Spinal cord (tissue), 10 donors: Measurements from ENCODE around the gene FBF1. TPM values are rescaled to one million over a fixed set of nuclear protein-coding genes. Genes with fewer than 3 reads are reported as not detected.

Experiments
- DNase-seq, 6 donors: peaks; one replicate each; pipeline versions ENCODE4 v3.0.0 to v3.0.0-alpha.2; 2013 to 2015; ENCODE audit warnings: low spot score in 6 of 6, low read depth in 4 of 6
- H3K27ac ChIP-seq: one replicate; pipeline ENCODE4 v1.5.1; 2013; ENCODE audit warnings: low read depth, low read length, control low read depth
- H3K27me3 ChIP-seq: one replicate; pipeline ENCODE4 v1.6.1; 2013; ENCODE audit warnings: low read length; ENCODE audit not compliant: control insufficient read depth, insufficient read depth
- H3K36me3 ChIP-seq: one replicate; pipeline ENCODE4 v1.6.1; 2013; ENCODE audit warnings: low read length; ENCODE audit not compliant: control insufficient read depth, insufficient read depth
- H3K4me1 ChIP-seq: one replicate; pipeline ENCODE4 v1.6.1; 2013; ENCODE audit warnings: low read length; ENCODE audit not compliant: control insufficient read depth, insufficient read depth
- H3K4me3 ChIP-seq: one replicate; pipeline ENCODE4 v1.5.1; 2013; ENCODE audit warnings: low read depth, low read length, control low read depth
- H3K9me3 ChIP-seq: one replicate; pipeline ENCODE4 v1.6.1; 2013; ENCODE audit warnings: low read length; ENCODE audit not compliant: control insufficient read depth, insufficient read depth
- WGBS: methylation state at CpG from one replicate; pipeline ENCODE4 v1.1.5; 2013; ENCODE audit warnings: missing lambda C conversion rate; ENCODE audit not compliant: insufficient coverage; 5-methylcytosine and 5-hydroxymethylcytosine counted together
- long read RNA-seq, 4 donors: transcript quantifications; one replicate each; lab custom pipeline, GENCODE V29; 2026
- polyA plus RNA-seq, 2 donors: library from polyadenylated mRNA; unstranded; fragments of 120-200 nt; gene quantifications; one replicate each; pipeline ENCODE4 v1.2.1, GENCODE V29; 2013; ENCODE audit not compliant: insufficient read length in 2 of 2
- total RNA-seq, 2 donors: library from RNA; depleted of rRNA in 1 of 2; stranded (reverse); fragments of 120-200 nt in 1 of 2; fragments of >200 nt in 1 of 2; gene quantifications; one replicate each; pipeline versions ENCODE4 v1.2.3 to v1.2.4, GENCODE V29; 2013 to 2014
- donor health status: healthy.

The FBF1 gene, protein sequence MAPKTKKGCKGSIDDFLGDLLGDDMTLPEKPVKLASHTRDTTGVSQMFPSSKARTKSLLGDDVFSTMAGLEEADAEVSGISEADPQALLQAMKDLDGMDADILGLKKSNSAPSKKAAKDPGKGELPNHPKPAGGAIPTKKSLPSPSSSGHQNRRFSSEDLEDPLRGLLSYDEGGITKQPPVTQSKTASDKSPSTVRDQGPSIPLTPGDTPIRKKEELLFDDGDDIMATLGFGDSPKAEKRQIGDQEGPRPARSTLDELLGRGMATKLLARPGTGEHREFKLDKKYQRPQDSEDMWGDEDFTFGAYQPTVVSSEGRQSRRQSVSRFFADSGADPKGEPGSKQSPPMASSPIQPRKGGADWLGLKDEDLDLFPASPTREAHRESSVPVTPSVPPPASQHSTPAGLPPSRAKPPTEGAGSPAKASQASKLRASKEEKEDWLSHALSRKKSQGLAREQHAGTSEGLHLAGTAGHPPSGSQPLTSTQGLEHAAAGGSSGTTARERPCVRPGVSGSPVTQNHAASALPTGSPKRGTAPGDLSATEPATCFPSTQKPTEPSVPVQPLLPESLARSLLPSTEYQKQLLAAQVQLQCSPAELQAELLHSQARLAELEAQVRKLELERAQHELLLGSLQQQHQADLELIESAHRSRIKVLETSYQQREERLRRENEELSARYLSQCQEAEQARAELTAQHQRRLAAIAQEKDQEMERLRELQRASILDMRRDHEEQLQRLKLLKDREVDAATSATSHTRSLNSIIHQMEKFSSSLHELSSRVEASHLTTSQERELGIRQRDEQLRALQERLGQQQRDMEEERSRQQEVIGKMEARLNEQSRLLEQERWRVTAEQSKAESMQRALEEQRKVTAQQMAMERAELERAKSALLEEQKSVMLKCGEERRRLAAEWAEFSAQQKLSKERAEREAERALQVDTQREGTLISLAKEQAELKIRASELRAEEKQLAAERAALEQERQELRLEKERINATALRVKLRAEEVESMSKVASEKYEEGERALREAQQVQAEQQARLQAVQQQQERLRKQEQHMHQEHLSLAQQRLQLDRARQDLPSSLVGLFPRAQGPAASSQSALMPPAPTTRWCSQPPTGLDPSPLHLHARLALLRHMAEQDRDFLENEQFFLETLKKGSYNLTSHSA
- total RNA-seq (10 to 100 TPM; 10.1 to 23.9 TPM), polyA plus RNA-seq (10 to 100 TPM; 12.8 to 24.1 TPM)
- long read RNA-seq, donor 1, partial matches to known transcripts, result 0 of 1 reads
- long read RNA-seq, donor 1, other reads (novel, unspliced or antisense), result 0 of 1 reads
- long read RNA-seq, donor 2, result 0 reads
- long read RNA-seq, donor 3, result 0 reads
- long read RNA-seq, donor 4, result 0 reads

DNA sequence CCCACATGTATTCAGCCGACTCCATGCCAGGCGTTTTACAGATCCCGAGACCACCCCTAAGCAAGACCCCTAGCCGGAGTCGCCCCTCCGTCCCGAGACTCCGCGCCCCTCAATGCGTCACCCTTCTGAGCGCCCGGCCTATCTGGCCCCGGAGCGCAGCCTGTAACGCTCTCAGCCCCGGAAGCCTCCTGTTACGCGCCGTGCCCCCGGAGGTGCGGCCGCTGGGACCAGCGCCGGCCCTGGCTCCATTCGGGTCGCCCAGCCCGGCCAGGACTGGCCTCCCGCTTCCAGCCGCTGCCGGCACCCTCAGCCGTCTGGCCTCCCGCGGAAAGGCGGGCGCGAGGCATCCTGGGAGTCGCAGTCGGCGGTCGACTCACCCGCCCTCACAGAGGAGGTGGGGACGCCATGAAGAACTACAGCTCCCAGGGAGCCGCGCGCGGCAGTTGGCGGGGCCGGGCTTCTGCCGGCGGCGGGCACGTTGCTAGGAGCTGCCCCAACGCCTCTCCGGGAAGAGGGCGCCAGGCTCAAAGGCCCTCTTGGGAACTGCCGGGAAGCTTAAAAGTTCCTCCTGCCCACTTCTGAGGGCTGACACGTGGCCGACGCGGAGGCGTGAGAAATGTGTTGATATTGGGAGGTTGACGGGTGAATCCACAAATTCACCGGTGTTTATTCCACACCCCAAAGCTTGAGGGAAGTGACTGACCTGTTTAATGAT lies at the start of gene FBF1:
TSS of gene FBF1 (minus strand) at position 316 of the 715 bp plus-strand sequence. CDS start 2,893 bp downstream, outside the sequence.
- no peak within 1 kb of the TSS for H3K27ac ChIP-seq
- H3K9me3 ChIP-seq, result no peaks in the 10 kb centered on the region
- H3K4me1 ChIP-seq, result peaks cover 11% of the 10 kb centered on the region
- under 1% methylated on average over 56 of the region's 63 CpGs for WGBS
- peak within 1 kb of the TSS; percentile 72 for H3K4me3 ChIP-seq
- peaks cover 3% of the 10 kb centered on the region for H3K36me3 ChIP-seq
- peak; percentile 72 to 97 (median 88) for DNase-seq
- H3K27me3 ChIP-seq, result no peaks in the 10 kb centered on the region

DNA sequence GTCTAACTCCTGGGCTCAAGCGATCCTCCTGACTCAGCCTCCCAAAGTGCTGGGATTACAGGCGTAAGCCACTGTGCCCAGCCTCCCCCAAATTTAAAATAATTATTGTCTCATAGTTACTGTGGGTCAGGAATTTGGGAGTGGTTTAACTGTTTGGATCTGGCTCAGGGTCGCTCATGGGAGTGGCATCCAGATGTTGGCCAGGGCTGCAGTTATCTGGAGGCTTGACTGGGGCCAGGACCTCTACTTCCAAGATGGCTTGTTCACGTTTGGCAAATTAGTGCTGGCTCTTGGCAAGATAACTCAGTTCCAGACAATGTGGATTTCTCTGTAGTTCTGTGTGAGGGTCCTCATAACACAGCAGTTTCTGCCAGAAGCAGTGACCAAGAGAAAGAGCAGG lies 46.2 kb upstream of the FBF1 start:
- Histone ChIP-seq H3K4me3 (no peak overlapping the region), H3K36me3 (peaks cover 14% of the 10 kb centered on the region), H3K4me1 (peaks cover 3% of the 10 kb centered on the region), H3K9me3 (no peaks in the 10 kb centered on the region), H3K27me3 (no peaks in the 10 kb centered on the region), H3K27ac (no peak overlapping the region)
- 79% methylated on average over 2 of the region's 4 CpGs for WGBS
- DNase-seq, result no peak

DNA sequence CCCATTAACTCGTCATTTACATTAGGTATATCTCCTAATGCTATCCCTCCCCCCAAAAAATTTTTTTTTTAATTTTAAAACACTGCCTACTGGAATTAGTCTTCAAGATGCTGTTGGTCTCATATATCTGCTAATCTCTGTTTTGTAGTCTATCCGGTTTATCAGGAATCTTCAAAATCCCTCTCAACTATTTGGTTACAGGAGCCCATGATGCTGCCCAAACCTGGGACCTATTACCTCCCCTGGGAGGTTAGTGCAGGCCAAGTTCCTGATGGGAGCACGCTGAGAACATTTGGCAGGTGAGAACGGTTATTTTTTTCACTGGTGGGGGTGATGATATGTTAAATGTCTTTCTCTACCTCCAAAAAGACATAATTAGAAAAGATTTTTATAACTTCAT lies 45.1 kb upstream of the FBF1 start:
- DNase-seq, result no peak
- no CpG with 5 or more reads among the region's 4 CpGs for WGBS
- Histone ChIP-seq H3K4me1 (peaks cover 3% of the 10 kb centered on the region), H3K27ac (no peak overlapping the region), H3K9me3 (no peaks in the 10 kb centered on the region), H3K36me3 (peaks cover 6% of the 10 kb centered on the region), H3K27me3 (no peaks in the 10 kb centered on the region), H3K4me3 (no peak overlapping the region)

DNA sequence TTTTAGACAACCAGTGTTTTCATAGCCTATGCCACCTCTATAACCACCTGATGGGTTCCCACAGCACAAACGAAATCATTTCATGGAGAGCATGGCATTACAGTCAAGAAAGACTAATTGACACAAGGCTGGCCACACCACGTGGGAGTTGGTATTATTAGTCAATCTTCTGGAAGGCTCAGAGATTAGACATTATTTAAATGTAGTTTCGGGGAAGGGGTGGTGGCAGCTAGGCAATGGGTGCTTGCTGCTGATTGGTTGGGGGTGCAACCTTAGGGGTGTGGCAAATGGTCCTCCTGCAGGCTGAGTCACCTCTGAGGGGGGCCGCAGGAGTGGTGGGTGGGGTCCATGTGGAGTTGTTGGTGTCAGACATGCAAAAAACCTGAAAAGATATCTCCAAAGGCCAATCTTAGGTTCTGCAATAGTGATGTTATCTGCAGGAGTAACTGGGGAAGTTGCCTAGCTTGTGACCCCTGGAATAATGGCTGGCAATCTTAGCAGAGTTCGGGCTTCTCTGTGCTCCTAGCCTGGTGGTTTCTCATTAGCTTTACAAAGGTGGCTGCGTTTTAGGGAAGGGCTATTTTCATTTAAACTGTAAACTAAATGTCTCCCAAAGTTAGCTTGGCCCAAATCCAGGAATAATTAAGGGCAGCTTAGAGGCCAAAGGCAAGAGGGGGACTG lies 42.8 kb upstream of the FBF1 start:
- 28% methylated on average over 5 of the region's 6 CpGs for WGBS
- Histone ChIP-seq H3K36me3 (peaks cover 2% of the 10 kb centered on the region), H3K4me3 (no peak overlapping the region), H3K4me1 (peaks cover 14% of the 10 kb centered on the region), H3K9me3 (no peaks in the 10 kb centered on the region), H3K27ac (no peak overlapping the region), H3K27me3 (no peaks in the 10 kb centered on the region)
- DNase-seq, result peak in 2 of 6 donors; percentile 10 to 22

DNA sequence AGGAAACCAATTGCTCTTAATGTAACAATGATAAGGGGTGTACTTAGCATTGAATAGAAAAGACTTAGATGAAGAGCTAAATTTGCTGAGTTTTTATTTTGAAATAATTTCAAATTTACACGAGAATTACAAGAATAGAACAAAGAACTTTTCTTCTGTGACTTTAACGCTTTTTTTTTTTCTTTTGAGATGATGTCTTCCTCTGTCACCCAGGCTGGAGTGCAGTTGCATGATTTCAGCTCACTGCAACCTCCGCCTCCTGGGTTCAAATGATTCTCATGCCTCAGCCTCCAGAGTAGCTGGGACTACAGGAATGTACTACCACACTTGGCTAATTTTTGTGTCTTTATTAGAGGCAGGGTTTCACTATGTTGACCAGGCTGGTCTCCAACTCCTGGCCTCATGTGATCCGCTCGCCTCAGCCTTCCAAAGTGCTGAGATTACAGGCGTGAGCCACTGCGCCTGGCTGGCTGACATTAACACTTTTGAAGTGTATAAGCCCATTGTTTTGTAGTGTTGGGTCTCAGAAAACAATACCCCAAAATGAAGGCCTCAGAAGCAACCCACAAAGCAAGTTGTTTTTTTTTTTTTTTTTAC lies 40.3 kb upstream of the FBF1 start:
- Histone ChIP-seq H3K4me1 (peaks cover 27% of the 10 kb centered on the region), H3K4me3 (no peak overlapping the region), H3K27ac (no peak overlapping the region)

DNA sequence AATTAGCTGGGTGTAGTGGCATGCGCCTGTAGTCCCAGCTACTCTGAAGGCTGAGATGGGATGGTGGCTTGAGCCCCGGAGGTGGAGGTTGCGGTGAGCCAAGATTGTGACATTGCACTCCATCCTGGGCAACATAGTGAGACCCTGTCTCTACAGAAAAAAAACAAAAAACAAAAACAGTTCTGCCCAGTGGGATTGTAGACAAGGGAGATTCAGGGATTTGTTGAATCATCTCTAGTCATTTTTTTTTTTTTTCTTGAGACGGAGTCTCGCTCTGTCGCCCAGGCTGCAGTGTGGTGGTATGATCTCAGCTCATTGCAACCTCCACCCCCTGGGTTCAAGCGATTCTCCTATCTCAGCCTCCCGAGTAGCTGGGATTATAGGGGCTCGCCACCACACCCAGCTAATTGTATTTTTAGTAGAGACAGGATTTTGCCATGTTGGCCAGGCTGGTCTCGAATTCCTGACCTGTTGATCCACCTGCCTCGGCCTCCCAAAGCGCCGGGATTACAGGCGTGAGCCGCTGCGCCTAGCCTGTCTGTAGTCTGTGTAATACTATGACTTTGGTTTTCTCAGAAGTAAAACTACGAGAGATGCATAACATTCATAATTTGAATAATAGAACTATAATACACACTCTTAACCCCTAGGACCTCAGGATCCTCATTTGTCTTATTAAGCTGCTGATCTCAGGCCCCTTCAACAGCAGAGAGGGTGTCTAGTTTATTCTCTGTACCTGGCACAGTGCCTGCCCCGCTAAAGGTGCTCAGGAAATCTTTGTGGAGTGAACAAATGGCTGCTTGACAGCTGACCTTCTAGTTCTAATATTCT lies 39.6 kb upstream of the FBF1 start:
- peaks cover 27% of the 10 kb centered on the region for H3K4me1 ChIP-seq
- peaks cover 4% of the 10 kb centered on the region for H3K36me3 ChIP-seq
- no peaks in the 10 kb centered on the region for H3K9me3 ChIP-seq
- H3K27me3 ChIP-seq, result no peaks in the 10 kb centered on the region
- WGBS, result no CpG with 5 or more reads among the region's 18 CpGs
- H3K4me3 ChIP-seq, result peak overlapping the region; percentile 98
- H3K27ac ChIP-seq, result peak overlapping the region; percentile 100
- DNase-seq, result no peak

More for the DNA sequence above, 40.3 kb upstream of the FBF1 start:
- Histone ChIP-seq H3K27me3 (no peaks in the 10 kb centered on the region), H3K36me3 (peaks cover 4% of the 10 kb centered on the region), H3K9me3 (no peaks in the 10 kb centered on the region)
- no peak for DNase-seq
- WGBS, result 93% methylated on average over 5 of the region's 7 CpGs

DNA sequence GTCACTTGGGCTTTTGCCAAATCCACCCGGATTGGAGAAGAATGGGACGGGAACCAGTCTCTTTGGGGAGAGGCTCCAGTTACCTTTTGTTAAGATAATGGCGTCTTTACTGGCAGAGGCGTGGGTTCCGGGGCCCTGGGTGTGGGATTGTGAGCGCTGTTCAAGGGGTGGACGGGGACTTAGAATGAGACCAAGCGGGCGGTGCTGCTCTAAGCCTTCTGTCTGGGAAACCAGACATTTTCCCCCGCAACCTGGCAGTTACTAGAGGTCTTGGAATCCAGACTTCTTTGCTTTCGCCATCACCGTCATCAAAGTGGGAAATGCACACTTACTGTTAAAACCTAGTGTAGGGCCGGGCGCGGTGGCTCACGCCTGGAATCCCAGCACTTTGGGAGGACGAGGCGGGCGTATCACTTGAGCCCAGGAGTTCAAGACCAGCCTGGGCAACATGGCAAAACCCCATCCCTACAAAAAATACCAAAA lies 38.9 kb upstream of the FBF1 start:
- Histone ChIP-seq H3K9me3 (no peaks in the 10 kb centered on the region), H3K4me1 (peaks cover 27% of the 10 kb centered on the region), H3K4me3 (peak overlapping the region; percentile 98), H3K36me3 (peaks cover 7% of the 10 kb centered on the region), H3K27me3 (no peaks in the 10 kb centered on the region), H3K27ac (peak overlapping the region; percentile 100)
- no peak for DNase-seq
- WGBS, result 1% methylated on average over 19 of the region's 19 CpGs
